PC-9 (cell line): ENCODE data around the gene ZNF586.

Experiments used
- EZH2 ChIP-seq: fragments of 200-600 bp; sonication (generic); IDR thresholded peaks from 2 replicates; pipeline ENCODE4 v1.8.0; 2017; ENCODE audit warnings: antibody characterized with exemption, low read depth
- TF ChIP-seq, protein P1 (sequence below): fragments of 200-600 bp; sonication (generic); conservative IDR thresholded peaks from 2 replicates; pipeline ENCODE4 v1.6.1; 2017; ENCODE audit warnings: mixed run types, antibody characterized with exemption, mild to moderate bottlenecking, moderate library complexity

DNA sequence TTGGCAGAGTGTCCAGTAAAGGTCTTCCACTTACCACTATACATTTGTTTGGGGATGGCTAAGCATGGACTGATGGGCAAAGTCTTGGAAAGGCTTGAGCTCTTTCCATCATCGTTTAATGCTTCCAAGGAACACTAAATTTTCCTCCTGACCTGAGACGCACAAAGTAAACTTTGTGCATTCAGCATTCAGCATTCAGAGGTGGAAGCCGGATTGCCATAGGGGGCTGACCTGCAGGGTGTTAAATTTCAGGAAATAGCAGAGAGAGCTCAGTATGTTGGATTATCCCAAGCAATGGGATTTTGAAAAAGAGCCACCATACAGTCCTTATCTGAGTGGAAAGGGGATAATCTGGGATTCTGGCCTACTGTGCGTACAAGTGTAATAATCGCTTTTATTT is 31.2 kb downstream of the ZNF586 start:
- TF ChIP-seq, protein P1, sequence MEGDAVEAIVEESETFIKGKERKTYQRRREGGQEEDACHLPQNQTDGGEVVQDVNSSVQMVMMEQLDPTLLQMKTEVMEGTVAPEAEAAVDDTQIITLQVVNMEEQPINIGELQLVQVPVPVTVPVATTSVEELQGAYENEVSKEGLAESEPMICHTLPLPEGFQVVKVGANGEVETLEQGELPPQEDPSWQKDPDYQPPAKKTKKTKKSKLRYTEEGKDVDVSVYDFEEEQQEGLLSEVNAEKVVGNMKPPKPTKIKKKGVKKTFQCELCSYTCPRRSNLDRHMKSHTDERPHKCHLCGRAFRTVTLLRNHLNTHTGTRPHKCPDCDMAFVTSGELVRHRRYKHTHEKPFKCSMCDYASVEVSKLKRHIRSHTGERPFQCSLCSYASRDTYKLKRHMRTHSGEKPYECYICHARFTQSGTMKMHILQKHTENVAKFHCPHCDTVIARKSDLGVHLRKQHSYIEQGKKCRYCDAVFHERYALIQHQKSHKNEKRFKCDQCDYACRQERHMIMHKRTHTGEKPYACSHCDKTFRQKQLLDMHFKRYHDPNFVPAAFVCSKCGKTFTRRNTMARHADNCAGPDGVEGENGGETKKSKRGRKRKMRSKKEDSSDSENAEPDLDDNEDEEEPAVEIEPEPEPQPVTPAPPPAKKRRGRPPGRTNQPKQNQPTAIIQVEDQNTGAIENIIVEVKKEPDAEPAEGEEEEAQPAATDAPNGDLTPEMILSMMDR: no peak
- TF ChIP-seq EZH2: no peak
